Breast epithelium (tissue), 3 donors: ENCODE results near the gene ALOXE3.

Experiments used
- CTCF ChIP-seq, 3 donors: fragments of 450-650 bp; IDR thresholded peaks; one replicate each; pipeline ENCODE4 v1.5.1; 2016 to 2017; ENCODE audit warnings: antibody characterized with exemption in 3 of 3, mild to moderate bottlenecking in 3 of 3, moderate library complexity in 3 of 3
- POLR2A ChIP-seq: fragments of 450-650 bp; IDR thresholded peaks from one replicate; pipeline ENCODE4 v1.6.1; 2016; ENCODE audit warnings: antibody characterized with exemption, mild to moderate bottlenecking, moderate library complexity
- POLR2AphosphoS5 ChIP-seq, 3 donors: sonication (generic); formaldehyde crosslinking; IDR thresholded peaks; one replicate each; pipeline ENCODE4 v1.6.1; 2017; ENCODE audit warnings: antibody characterized with exemption in 3 of 3

DNA sequence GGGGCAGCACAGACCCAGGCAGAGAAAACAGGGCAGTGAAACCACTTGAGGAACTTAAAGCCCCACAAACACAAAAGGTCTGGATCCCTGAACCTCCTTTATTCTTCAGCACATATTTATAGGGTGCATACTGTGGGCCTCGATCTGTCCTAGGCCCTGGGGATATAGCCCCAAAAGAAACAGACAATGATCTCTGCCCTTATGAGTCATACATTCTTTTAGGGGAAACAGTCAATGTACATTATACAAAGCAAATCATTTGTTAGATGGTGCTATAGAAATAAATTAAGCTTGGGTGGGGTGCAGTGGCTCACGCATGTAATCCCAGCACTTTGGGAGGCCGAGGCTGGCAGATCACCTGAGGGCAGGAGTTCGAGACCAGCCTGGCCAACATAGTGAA, 15.6 kb upstream of the ALOXE3 start:
- TF ChIP-seq CTCF (IDR thresholded peaks at IDR 0.05) (no peak), POLR2A (no peak), POLR2AphosphoS5 (IDR thresholded peaks at IDR 0.05) (no peak)
